ENCODE results near the gene TCEA2.

TCEA2 gene

DNA sequence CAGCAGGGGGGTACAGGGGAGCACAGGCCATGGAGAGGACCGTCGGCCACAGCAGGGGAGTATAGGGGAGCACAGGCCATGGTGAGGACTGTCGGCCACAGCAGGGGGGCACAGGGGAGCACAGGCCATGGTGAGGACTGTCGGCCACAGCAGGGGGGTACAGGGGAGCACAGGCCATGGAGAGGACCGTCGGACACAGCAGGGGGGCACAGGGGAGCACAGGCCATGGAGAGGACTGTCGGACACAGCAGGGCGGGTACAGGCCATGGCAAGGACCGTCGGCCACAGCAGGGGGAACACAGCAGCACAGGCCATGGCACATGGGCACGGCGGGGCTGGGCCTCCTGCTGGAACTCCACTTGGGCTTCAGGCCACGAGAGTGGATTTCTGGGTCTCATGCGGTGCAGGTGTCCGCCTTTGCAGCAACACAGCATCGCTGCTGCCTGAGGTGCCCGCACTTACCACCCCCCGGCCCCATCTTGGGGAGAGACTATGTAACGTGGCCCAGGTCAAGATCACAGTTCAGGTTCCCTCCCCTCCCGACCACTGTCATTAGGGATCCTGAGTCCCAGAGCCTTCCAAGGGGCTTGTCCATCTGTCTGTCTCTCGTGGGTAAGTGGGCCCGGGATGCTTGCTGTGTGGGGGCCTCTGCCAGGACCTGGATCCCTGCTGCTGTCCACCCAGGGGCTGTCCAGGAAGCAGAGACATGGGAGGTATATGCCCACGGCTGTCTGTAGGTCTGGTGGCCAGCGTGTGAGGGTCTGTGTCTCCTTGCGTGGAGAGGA, 41.9 kb downstream of the TCEA2 start:
- DNase-seq (ENCODE audit: extremely low spot score, insufficient read length, low read depth): no peak
- no peak for FAIRE-seq

DNA sequence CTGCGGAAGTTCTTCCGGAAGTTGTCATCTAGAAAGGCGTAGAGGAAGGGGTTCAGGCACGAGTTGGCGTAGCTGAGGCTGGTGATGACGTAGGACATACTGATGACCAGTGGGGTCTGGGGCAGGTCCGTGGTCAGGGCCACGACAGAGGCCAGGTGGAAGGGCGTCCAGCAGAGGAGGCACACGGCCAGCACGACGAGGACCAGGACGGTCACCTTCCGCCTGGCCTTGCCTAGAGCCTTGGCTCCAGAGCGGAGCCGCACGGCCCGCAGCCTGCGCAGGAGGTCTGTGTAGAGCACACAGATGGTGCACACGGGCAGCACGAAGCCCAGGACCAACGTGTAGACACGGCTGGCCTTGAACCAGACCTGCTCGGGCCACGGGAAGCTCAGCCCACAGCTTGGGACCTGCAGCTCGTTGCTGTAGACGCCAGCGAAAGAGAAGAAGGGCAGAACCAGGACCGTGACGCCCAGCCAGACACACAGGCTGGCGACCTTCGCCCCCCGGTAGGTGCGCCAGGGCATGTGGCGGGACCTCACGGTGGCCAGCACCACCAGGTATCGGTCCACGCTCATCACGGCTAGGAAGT, 42.9 kb downstream of the TCEA2 start:
- no peak for DNase-seq (ENCODE audit: extremely low spot score, insufficient read length, low read depth)
- no peak for FAIRE-seq

DNA sequence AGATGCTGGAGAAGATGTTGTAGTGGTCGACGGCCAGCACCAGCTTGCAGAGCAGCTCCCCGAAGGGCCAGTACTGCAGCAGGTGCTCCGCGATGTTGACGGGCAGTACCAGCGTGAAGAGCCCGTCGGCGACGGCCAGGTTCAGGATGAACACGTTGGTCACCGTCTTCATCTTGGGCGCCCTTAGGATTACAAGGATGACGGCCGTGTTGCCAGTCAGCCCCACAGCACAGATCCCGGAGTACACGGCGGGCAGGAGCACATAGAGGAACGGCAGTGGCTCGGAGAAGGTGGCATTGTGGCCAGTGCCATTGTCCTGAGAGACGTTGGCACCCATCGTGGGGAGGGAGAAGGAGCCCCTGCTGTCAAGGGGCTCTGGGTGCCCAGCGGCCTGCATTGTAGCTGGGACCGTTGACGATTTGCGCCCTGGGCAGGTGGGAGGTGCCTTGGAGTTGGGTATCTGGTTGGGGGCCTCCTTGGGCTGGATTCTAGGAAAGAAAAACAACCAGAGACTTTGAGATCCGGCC, 43.5 kb downstream of the TCEA2 start:
- DNase-seq (ENCODE audit: extremely low spot score, insufficient read length, low read depth): no peak
- FAIRE-seq: no peak

DNA sequence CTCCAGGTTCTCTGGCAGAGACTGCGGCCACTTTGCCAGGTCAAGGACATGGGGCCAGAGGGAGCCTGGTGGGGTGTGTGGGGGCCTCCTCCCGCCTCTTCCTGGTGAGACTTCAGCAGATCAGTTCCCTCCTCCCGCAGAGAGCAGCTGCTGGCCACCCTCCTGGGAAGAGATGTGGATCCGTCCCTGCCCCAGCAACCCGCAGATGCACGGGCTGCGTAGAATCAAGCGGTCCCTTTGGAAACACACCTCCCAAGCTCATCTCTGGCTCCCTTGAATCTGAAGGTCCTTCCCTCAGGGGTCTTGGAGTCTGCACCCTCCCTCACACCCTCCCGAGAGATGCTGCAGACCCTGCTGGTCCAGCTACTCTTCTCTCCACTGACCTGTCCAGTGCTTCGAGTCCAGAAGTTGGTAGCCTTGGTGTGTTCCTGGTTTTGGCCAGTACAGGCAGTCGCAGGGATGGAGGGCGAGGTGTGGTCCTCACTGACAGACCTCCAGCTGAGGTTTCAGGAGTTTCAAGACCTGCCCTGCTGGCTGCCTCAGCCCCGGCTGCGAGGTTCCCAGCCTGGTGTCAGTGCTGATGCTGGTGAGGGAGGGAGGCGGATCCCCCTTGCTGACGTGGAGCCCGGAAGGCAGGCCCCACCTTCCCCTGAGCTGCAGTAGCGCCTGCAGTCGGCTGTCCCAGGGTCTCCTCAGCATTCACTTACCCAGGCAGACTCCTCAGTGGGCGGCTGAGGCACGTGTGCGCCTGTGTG, 44.2 kb downstream of the TCEA2 start, which contains the start of gene NPBWR2:
Gene NPBWR2 (minus strand): TSS at position 585 of the 755 bp plus-strand sequence. CDS start 734 bp downstream, outside the sequence.
- no peak for FAIRE-seq
- no peak for DNase-seq (ENCODE audit: extremely low spot score, insufficient read length, low read depth)

DNA sequence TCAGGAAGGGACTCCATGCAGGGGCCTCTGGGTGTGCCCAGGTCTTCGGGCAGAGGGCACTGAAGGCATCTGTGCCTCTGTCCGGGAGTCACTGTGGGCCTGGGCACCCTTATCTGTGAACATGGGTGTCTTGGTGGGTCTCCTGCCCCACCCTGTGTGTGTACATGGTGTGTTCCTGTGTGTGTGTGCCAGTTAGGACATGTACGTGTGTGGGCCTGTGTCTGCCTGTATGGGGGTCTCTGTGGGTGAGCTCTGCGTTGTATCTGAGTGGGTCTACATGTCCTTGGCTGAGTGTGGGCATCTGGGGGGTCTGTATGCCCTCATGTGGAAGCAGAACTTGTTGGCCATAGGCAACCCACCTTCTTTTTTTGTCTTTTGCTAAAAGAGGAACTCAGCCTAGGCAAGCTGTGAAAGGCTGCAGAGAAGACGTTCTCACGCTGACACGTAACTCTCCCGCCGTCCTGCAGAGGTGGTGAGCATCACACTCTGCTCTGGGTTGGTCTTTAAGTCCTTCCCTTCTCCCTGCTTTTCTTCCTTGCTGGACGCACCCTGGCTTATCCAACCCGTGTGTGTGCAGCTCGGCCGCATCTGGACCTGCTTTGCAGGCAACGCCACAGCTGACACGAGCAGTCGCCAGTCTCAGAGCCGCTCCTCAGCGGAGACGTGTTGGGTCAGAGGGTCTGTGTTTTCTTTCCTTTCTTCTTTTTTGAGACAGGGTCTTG, 44.9 kb downstream of the TCEA2 start:
- DNase-seq (ENCODE audit: extremely low spot score, insufficient read length, low read depth) (no peak), FAIRE-seq (no peak)

DNA sequence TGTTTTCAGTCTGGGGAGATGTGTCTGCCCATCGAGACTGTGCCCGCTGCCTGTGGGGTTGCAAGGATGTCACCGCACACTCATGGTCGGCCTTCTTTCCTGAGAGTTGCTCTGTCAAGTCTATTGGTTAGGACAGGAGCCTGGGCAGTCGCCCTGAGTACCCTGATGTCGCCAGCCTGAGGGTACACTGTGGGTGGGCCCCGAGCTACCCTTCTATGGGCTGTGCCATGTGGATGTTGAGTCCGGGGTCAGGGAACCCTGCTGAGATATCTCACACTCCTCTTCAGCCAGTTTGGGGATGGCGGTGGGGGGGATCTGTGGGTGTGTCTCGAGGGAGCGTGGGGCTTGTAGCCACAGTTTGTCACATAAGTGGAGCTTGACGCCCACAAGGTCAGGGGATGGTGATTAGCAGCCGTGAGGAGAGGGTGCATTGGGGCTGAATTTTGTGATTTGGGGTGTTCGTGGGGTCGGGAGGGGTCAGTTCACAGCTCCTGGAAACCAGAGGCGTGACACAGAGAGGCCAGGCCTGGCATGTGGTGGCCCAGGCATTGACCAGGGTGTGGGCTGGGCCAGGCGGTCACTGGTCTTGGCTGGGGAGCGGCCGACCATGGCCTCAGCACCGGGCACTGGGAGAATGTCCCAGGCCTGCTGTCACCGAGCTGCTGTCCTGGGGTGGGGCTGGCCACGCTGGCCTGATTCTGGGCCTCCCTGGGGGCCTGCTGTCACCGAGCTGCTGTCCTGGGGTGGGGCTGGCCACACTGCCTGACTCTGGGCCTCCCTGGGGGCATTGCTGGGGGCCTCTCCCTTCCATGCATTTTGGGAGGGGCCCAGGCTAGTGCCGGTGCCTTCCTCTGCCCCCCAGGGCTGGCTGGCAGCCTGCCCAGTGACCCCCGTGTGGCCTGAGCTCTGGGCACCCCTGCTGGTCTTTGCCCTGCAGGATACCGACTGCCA, 46.0 kb downstream of the TCEA2 start:
- DNase-seq (ENCODE audit: extremely low spot score, insufficient read length, low read depth) (no peak), FAIRE-seq (no peak)

DNA sequence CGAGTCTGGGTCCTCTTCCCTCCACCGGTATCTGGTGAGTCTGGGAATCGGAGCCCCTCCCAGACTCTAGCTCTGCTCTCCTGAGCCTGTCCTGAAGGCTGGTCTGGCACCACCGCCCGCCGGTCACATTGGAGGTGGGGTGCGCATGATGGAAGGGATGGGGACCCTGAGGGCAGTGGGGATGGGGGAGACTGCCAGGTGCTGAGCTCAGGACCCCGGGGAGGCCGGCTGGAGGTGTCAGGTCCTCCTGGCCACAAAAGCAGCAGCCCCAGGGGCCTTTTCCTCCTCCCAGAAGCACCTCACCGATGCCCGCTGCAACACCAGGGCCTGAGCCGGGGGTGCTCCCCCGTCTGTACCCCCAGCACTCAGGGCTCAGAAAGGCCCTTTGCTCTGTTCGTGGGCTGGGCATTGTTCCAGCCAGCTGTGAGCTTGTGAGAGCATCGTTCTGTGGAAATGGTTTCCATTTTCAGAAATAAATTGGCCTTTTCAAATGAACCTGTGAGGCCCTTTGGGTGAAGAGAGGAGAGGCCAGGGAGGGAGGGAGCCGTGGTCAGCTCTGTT, 46.9 kb downstream of the TCEA2 start:
- FAIRE-seq: no peak
- no peak for DNase-seq (ENCODE audit: extremely low spot score, insufficient read length, low read depth)

DNA sequence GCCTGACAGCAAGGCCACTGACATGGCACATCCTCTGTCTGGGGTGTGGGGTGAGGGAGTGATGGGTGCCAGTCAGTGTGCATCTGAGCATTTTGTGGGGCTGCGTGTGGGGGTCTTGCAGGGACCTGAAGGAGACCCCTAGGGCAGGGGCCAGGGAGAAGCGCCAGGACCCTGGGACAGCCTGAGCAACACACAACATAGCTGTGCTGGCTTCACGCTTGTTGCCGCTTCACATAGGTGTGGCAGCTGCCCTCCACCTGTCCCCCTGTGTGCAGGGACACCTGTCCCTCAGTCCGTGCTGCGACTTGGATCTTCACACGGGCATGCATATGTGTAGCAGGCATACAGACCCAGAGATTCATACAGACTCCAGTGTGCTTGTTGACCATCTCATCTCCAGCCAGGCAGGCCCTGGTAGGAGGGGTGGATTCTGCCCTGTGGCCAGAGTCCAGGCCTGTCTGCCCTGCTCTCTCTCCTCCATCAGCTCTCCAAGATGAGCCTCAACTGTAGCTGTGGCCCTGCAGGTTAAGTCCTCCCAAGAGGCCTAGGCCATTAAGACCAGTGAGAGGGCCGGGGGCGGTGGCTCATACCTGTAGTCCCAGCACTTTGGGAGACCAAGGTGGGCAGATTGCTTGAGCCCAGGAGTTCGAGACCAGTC, 47.5 kb downstream of the TCEA2 start:
- FAIRE-seq (no peak), DNase-seq (ENCODE audit: extremely low spot score, insufficient read length, low read depth) (no peak)

DNA sequence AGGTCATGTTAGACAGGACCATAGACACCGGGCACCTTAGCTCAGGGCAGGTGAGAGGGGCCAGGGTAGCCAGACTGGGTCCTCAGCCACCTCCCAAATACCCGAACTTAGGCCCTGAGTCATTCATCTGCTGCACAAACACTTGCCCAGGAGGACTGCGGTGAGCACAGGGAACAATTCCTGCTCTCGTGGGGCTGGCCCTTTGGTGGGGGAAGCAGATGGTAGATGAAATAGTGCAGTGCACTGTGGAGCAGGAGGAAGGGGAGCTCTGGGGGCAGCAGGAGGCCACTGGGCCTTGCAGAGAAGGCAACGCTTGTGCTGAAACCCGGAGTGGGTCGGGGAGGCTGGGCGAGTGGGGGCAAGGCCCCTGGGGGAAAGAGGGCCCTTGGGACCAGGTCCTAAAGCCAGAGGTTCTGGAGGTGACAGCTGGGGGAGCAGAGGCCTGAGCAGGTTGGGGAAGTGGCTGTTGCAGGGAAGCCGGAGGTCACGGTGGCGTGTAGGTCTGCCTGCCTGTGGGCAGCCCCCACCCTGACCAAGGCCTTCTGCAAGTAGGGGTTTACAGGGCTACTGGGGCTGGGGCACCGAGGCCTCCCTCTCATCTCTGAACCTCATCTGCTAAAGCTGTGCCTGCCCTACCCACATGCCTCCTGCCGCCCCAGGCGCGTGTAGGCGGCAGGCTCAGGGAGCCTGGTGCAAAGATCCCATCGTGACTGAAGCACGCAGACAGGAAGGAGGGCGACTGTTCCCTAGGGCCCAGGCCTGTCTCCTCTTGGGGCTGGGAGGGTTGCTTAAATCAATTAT, 49.0 kb downstream of the TCEA2 start:
- FAIRE-seq: no peak
- DNase-seq (ENCODE audit: extremely low spot score, insufficient read length, low read depth): no peak

DNA sequence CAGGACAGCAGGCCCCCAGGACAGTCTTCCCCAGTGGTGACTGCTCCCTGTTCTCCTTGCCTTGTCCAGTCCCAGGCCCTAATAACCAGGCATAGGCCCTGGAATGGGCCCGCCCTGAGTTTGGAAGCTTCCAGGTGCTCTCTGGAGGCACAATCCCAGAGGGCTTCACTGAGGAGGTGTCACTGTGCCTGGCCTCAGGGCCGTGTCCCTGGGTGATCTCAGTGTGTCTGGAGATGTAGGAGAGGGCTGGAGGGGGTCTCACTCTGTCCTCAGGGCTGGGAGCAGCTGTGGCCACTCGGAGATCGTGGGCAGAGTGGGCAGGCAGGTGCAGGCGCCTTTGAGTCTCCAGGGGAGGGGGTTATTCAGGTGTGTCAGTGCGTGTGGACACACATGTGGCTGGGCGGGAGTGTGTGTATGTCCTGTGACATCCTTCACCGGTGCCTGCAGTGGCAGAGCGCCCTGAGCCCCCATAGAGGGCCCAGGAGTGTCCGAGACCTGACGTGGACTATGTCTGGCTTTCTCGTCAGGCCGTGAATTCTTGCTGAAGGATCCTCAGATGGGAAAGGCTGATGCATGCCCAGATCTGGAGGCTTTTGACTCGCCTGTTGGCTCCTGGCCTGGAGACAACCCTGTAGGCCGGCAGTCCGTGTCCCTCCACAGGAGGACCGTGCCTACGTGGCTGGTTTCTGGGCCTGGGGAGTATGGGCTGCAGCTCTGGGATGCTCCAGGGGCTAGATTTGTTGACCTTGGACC, 49.9 kb downstream of the TCEA2 start:
- FAIRE-seq (no peak), DNase-seq (ENCODE audit: extremely low spot score, insufficient read length, low read depth) (no peak)

DNA sequence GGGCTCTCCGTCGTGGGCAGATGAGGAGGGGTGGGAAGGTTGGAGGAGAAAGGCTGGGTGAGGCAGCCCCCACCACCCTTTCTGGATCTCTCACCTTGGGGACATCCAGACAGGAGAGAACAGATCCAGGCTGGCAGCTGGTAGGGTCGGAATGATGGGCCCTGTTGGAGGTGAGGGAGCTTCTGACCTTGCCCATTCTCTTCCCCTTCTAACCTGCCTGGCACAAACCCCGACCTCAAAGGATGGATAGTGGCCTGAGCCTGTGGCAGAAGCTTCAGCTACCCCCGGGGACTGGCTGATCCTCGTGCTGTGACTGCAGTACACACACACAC, 50.4 kb downstream of the TCEA2 start:
- DNase-seq (ENCODE audit: extremely low spot score, insufficient read length, low read depth) (no peak), FAIRE-seq (no peak)

DNA sequence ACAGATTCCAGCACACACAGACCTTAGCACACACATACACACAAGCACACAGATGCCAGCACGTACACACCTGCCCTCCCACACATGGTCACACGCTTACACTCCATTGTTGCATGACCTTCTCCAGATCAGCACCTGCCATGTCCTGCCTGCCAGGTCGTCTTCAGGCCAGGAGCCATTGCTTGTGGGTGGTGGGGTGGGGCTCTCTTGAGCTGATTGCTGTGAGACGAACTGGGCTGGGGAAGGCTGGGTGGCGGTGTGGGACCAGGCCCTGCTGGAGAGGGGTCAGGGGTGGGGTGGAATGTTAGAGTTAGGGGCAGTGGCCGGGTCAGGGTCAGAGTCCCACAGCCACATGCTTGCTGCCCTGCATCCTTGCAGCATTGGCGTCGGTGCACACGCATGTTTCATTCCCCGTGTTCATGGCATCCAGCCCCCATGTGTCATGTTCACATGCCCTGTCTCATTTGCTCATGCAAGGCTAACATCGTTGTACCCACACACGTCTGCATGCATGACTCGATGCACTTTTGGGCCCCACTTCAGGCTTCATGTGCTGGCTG, 50.9 kb downstream of the TCEA2 start:
- DNase-seq (ENCODE audit: extremely low spot score, insufficient read length, low read depth): no peak
- FAIRE-seq: no peak

DNA sequence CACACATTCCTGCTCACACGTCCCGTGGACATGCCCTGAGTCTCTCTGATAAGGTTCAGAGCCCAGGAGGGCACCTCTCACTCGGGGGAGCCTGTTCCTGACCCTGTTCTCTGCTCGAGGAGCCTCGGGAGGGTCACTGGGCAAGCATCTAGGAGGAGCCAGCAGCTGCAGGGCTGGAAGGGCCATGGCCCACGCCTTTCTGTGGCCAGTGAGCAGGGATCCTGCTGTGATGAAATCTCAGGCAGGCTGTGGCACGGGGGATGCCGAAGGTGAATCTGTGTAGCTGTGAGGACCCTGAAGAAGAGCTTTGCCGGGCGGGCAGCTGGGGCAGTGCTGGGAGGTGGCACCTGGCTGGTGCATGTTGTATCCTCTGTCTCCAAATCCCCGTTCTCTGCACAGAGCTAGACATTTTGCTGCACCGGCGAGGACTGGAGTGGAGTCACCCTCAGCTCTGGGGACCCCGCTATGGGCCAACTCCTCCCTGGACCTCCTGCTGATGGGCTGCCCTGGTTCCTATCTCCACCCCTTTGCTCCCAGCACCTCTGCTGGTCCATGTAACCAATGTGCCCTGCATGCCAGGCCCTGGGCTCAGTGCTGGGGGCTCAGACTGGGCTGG, 51.5 kb downstream of the TCEA2 start:
- FAIRE-seq (no peak), DNase-seq (ENCODE audit: extremely low spot score, insufficient read length, low read depth) (no peak)

DNA sequence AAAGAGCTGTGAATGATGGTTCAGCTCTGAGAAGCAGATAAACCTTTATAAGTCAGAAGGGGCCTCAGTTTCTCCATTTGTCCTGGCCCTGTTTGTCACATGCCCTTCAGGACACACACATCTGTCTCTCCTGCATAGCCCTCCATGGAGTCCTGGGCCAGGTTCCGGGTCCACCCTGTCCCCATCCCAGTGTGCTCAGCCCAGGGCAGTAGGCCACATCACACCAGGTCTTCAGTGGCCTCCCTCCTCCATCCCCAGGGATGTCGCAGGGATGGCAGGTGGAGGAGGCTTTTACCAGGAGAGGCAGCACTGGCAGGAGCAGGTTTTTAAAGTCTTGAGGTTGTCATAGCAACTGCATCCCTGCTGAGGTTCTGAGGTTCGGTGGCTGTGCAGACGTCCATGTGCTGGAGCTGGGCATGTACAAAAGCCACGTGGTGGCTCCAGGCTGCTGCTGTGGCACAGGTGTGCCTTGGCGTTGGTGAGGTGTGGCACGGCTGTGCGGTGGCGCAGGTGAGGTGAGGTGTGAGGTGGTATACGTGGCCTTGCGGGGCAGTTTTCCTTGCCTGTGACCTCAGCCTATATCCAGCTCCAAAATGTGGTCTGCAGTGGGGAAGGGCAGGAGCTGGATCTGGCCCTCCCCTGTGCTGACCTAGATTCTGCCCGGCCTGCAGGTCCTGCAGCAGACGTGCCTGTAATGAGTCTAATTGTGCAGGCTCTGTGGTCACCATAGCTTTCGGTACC, 52.3 kb downstream of the TCEA2 start:
- FAIRE-seq: no peak
- DNase-seq (ENCODE audit: extremely low spot score, insufficient read length, low read depth): no peak

DNA sequence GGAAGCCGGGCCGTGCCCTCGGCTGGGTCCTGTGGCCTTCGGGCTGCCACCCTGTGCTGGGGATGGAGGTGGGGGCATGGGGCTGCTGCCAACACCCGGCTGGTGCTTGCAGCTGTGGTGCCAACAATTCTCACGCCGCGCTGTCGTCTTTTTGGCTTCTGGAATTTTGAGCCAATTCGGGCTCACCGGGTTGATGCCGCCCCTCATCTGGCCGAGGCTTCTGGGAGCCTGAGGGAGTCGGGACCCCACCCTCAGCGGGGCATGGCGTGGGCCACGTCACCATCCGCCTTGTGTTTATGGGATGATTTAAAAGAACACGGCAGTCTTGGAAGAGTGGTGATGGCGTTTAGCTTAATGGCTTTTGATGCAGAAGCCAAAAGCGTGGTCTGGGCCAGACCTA, 53.0 kb downstream of the TCEA2 start:
- FAIRE-seq (no peak), DNase-seq (ENCODE audit: extremely low spot score, insufficient read length, low read depth) (no peak)

All from GM18507 (cell line).